Lung (tissue), 12 donors: Measurements from ENCODE around the gene TKFC. TPM values are rescaled to one million over a fixed set of nuclear protein-coding genes. Genes with fewer than 3 reads are reported as not detected.
A peak's percentile ranks its signal among the peaks of the same experiment; 100 is the strongest.

Experiments used
- ATAC-seq: fragments of 200-7000 bp; cut with Tn5 transposase; one replicate; pipeline ENCODE4 v1.9.1; 2020; ENCODE audit warnings: moderate number of reproducible peaks; ENCODE audit not compliant: insufficient read depth, low FRiP score
- DNase-seq, 3 donors: peaks; one replicate each; pipeline ENCODE4 v3.0.0-alpha.2; 2013 to 2017
- H3K27ac ChIP-seq, 2 donors: one replicate each; pipeline ENCODE4 v1.5.1; 2013; ENCODE audit warnings: mild to moderate bottlenecking in 2 of 2, moderate library complexity in 2 of 2, control low read depth in 1 of 2, inconsistent platforms in 1 of 2, low read depth in 1 of 2, low read length in 1 of 2
- H3K27me3 ChIP-seq, 3 donors: one replicate each; pipeline ENCODE4 v1.5.1; 2013; ENCODE audit warnings: low read length in 2 of 3; ENCODE audit not compliant: control insufficient read depth in 3 of 3, insufficient read depth in 3 of 3
- H3K36me3 ChIP-seq, 4 donors: one replicate each; pipeline ENCODE4 v1.5.1; 2013; ENCODE audit warnings: low read length in 4 of 4, mild to moderate bottlenecking in 1 of 4, moderate library complexity in 1 of 4; ENCODE audit not compliant: control insufficient read depth in 4 of 4, insufficient read depth in 4 of 4
- H3K4me1 ChIP-seq, 5 donors: one replicate each; pipeline ENCODE4 v1.5.1; 2013; ENCODE audit warnings: low read length in 5 of 5, mild to moderate bottlenecking in 2 of 5, moderate library complexity in 1 of 5; ENCODE audit not compliant: control insufficient read depth in 5 of 5, insufficient read depth in 5 of 5
- H3K4me3 ChIP-seq: one replicate; pipeline ENCODE4 v1.5.1; 2013; ENCODE audit warnings: mild to moderate bottlenecking, control low read depth, moderate library complexity
- H3K9ac ChIP-seq, 2 donors: one replicate each; pipeline ENCODE4 v1.5.1; 2013; ENCODE audit warnings: low read length in 2 of 2, control low read depth in 1 of 2; ENCODE audit not compliant: insufficient read depth in 1 of 2
- H3K9me3 ChIP-seq, 4 donors: one replicate each; pipeline ENCODE4 v1.5.1; 2013; ENCODE audit warnings: low read length in 3 of 4, mild to moderate bottlenecking in 1 of 4, moderate library complexity in 1 of 4; ENCODE audit not compliant: control insufficient read depth in 4 of 4, insufficient read depth in 3 of 4
- WGBS, 2 donors: extraction: QIAGEN DNeasy Blood & Tissue Kit; methylation state at CpG; one replicate each; pipeline ENCODE4 v1.1.7; 2013; 5-methylcytosine and 5-hydroxymethylcytosine counted together
- polyA plus RNA-seq, 2 donors: library from polyadenylated mRNA; stranded (reverse); fragments of 200-250 nt; gene quantifications; one replicate each; pipeline ENCODE4 v1.2.1, GENCODE V29; 2013
- total RNA-seq, 2 donors: library from RNA; depleted of rRNA in 1 of 2; stranded (reverse); fragments of >200 nt in 1 of 2; gene quantifications; one replicate each; pipeline ENCODE4 v1.2.1, GENCODE V29; 2014 to 2021
- TF ChIP-seq, protein P1 (sequence below): IDR thresholded peaks from 2 replicates; pipeline ENCODE4 v1.5.1; 2012; ENCODE audit warnings: mild to moderate bottlenecking; ENCODE audit errors: control extremely low read depth, extremely low read depth
- donor health status: control.
- donor health status: control.
- donor health status: Bipolar disorder and iron deficiency.
- donor health status: healthy.
- donor health status: DM: yes; HTN: yes; CAD: no.

The TKFC gene
- total and polyA plus RNA-seq, 4 donors: 35.0 to 69.2 (median 39.8) TPM

DNA sequence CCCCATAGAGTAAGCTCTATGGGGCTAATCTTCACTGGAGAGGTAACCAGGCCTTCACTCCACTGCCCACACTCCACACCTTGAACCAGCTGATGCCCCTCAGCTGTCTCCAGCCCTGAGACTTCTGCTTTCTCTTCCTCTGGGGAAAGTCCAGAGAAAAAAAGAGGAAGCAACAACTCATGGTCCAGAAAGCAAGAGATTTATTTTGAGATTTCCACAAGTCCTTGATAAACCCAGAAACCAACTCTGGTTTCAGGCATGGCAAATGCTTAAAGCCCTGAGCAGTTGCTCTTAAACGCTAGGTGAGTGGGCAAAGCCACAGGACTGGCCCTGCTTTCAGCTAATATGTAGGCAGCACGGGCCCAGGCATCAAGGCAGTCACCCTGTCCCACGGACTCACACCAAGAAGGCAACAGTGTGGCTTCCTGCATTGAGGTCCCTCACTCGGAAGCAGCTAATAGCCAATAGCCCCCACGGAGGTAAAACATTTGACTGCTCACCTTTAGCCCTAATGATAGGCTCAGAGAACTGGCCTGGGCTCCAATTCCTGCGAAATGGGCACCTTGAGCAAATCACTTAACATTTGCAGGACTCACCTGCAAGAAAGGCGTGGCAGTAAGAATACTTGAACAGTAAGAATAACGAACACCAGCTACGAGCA lies 24.3 kb downstream of the TKFC start:
- no peak overlapping the region for H3K9ac ChIP-seq
- peaks cover 0 to 11% (median 3%) of the 10 kb centered on the region in 5 donors for H3K4me1 ChIP-seq
- H3K36me3 ChIP-seq: peaks cover 0 to 22% (median 10%) of the 10 kb centered on the region in 4 donors
- no peak overlapping the region for H3K4me3 ChIP-seq
- no peaks in the 10 kb centered on the region for H3K27me3 ChIP-seq
- H3K9me3 ChIP-seq: no peaks in the 10 kb centered on the region
- no peak for ATAC-seq
- H3K27ac ChIP-seq: peak overlapping the region in 1 of 2 donors; percentile 4
- TF ChIP-seq, protein P1, sequence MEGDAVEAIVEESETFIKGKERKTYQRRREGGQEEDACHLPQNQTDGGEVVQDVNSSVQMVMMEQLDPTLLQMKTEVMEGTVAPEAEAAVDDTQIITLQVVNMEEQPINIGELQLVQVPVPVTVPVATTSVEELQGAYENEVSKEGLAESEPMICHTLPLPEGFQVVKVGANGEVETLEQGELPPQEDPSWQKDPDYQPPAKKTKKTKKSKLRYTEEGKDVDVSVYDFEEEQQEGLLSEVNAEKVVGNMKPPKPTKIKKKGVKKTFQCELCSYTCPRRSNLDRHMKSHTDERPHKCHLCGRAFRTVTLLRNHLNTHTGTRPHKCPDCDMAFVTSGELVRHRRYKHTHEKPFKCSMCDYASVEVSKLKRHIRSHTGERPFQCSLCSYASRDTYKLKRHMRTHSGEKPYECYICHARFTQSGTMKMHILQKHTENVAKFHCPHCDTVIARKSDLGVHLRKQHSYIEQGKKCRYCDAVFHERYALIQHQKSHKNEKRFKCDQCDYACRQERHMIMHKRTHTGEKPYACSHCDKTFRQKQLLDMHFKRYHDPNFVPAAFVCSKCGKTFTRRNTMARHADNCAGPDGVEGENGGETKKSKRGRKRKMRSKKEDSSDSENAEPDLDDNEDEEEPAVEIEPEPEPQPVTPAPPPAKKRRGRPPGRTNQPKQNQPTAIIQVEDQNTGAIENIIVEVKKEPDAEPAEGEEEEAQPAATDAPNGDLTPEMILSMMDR: no peak
- 66 to 77% methylated on average over 9 of the region's 9 CpGs for WGBS, 2 donors
- no peak for DNase-seq

DNA sequence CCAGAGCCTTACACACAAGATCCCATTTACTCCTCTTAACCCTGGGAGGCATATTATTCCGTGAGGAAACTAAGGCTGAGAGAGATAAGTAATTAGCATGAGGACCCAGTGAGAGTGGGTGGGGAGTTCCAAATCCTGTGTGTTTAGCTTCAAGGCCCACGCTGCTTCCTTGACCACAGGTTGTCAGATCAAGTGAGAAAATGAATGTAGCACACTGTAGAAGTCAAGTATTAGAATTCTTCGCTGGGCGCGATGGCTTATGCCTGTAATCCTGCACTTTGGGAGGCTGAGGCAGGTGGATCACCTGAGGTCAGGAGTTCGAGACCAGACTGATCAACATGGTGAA lies 24.8 kb downstream of the TKFC start:
- peaks cover 0 to 11% (median 3%) of the 10 kb centered on the region in 5 donors for H3K4me1 ChIP-seq
- WGBS, 2 donors: 92 to 94% methylated on average over 6 of the region's 6 CpGs
- no peak overlapping the region for H3K27ac ChIP-seq
- H3K9me3 ChIP-seq: no peaks in the 10 kb centered on the region
- peaks cover 0 to 19% (median 6%) of the 10 kb centered on the region in 4 donors for H3K36me3 ChIP-seq
- DNase-seq: no peak
- TF ChIP-seq, protein P1: no peak
- H3K9ac ChIP-seq: no peak overlapping the region
- H3K27me3 ChIP-seq: no peaks in the 10 kb centered on the region
- ATAC-seq: no peak
- no peak overlapping the region for H3K4me3 ChIP-seq

DNA sequence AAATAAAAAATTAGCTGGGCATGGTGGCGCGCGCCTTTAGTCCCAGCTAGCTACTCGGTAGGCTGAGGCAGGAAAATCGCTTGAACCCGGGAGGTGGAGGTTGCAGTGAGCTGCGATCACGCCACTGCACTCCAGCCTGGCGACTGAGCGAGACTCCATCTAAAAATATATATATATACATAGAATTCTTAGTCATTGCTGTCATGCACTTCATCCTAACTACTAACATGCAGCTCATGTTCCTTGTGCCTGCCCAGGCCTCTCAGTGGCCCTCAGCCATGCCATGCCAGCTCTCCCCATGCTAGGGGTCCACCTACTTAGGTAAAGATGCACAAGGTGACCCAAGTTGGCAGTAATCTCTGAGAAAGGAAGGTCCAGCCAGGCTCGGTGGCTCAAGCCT lies 25.5 kb downstream of the TKFC start:
- peaks cover 0 to 18% (median 4%) of the 10 kb centered on the region in 5 donors for H3K4me1 ChIP-seq
- H3K27ac ChIP-seq: peak overlapping the region in 1 of 2 donors; percentile 32
- DNase-seq: no peak
- no peak for ATAC-seq
- H3K4me3 ChIP-seq: no peak overlapping the region
- WGBS, 2 donors: 97% methylated on average over 11 of the region's 11 CpGs
- H3K9ac ChIP-seq: no peak overlapping the region
- H3K9me3 ChIP-seq: no peaks in the 10 kb centered on the region
- TF ChIP-seq, protein P1: no peak
- peaks cover 0 to 12% (median 2%) of the 10 kb centered on the region in 4 donors for H3K36me3 ChIP-seq
- H3K27me3 ChIP-seq: no peaks in the 10 kb centered on the region

DNA sequence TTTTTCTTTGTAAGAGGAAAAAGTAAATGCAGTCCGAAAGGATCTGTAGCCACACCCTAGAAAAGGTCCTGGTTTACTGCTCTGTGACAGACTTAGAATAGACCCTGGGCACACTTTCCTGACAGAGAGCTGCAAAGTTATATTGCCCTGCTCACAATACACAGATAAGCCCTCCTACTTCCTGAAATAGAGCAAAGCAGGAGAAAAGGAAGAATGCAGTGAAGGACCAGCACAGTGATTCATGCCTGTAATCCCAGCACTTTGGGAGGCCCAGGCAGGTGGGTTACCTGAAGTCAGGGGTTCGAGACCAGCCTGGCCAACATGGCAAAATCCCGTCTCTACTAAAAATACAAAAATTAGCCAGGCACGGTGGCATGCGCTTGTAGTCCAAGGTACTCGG lies 26.5 kb downstream of the TKFC start:
- H3K9me3 ChIP-seq: no peaks in the 10 kb centered on the region
- H3K27ac ChIP-seq: no peak overlapping the region
- TF ChIP-seq, protein P1: no peak
- H3K36me3 ChIP-seq: peaks cover 4 to 13% (median 8%) of the 10 kb centered on the region in 4 donors
- H3K9ac ChIP-seq: no peak overlapping the region
- DNase-seq (no peak), ATAC-seq (no peak)
- H3K27me3 ChIP-seq: no peaks in the 10 kb centered on the region
- peaks cover 0 to 18% (median 4%) of the 10 kb centered on the region in 5 donors for H3K4me1 ChIP-seq
- WGBS, 2 donors: 79 to 89% methylated on average over 6 of the region's 6 CpGs
- no peak overlapping the region for H3K4me3 ChIP-seq
